Activated CD8-positive, alpha-beta memory T cell treated with anti-CD3 and anti-CD28 coated beads for 48 hours (primary cell): ENCODE data around the gene SPEM1.
A peak's percentile ranks its signal among the peaks of the same experiment; 100 is the strongest.

Experiments used
- DNase-seq, 3 experiments: peaks; one replicate each; pipeline ENCODE4 v3.0.0-alpha.2; 2020; ENCODE audit warnings: low read depth in 2 of 3, low spot score in 2 of 3

SPEM1 gene

GRCh38 chr17:7398612-7399011, 21.5 kb upstream of the SPEM1 start:
- no peak for DNase-seq

- DNase-seq, result no peak
These were observed 16.9 kb upstream of the SPEM1 start for GRCh38 chr17:7403043-7403726.

GRCh38 chr17:7403727-7403976, 16.5 kb upstream of the SPEM1 start:
- no peak for DNase-seq

GRCh38 chr17:7403977-7404736, 16.0 kb upstream of the SPEM1 start, which contains the start of gene TMEM256:
TSS of gene TMEM256 (minus strand) at chr17:7404097. CDS start at chr17:7404084, 13 bp downstream.
- DNase-seq, result peak; percentile 85 to 87 (median 86)

- peak in 1 of 3 experiments; percentile 38 for DNase-seq
These were observed 15.3 kb upstream of the SPEM1 start for GRCh38 chr17:7404737-7405349.

GRCh38 chr17:7405350-7406234, 14.5 kb upstream of the SPEM1 start:
- no peak for DNase-seq

GRCh38 chr17:7406235-7406825, 13.8 kb upstream of the SPEM1 start:
- DNase-seq, result no peak

GRCh38 chr17:7407082-7407481, 13.0 kb upstream of the SPEM1 start:
- no peak for DNase-seq

GRCh38 chr17:7407485-7408251, 12.5 kb upstream of the SPEM1 start, which contains the start of gene NLGN2:
TSS of gene NLGN2 (plus strand) at chr17:7407845. CDS start at chr17:7408256, 411 bp downstream.
- DNase-seq, result no peak

- DNase-seq, result no peak
These were observed 11.8 kb upstream of the SPEM1 start for GRCh38 chr17:7408252-7408727.

- no peak for DNase-seq
These were observed 11.3 kb upstream of the SPEM1 start for GRCh38 chr17:7408863-7409262.

GRCh38 chr17:7409716-7410115, 10.4 kb upstream of the SPEM1 start:
- DNase-seq, result no peak

- DNase-seq, result no peak
These were observed 9.3 kb upstream of the SPEM1 start for GRCh38 chr17:7410634-7411426.

GRCh38 chr17:7411427-7411750, 8.7 kb upstream of the SPEM1 start:
- DNase-seq, result no peak

GRCh38 chr17:7413346-7413985, 6.7 kb upstream of the SPEM1 start:
- no peak for DNase-seq

- DNase-seq, result no peak
These were observed 5.3 kb upstream of the SPEM1 start for GRCh38 chr17:7414837-7415236.

GRCh38 chr17:7415784-7416183, 4.3 kb upstream of the SPEM1 start:
- no peak for DNase-seq

GRCh38 chr17:7416323-7416722, 3.8 kb upstream of the SPEM1 start:
- DNase-seq, result no peak
